Articular chondrocyte of knee joint (primary cell): ENCODE data around the gene PKLR. TPM values are rescaled to one million over a fixed set of nuclear protein-coding genes. Genes with fewer than 3 reads are reported as not detected.

Experiments
- total RNA-seq: library from RNA; depleted of rRNA; stranded (reverse); fragments of >200 nt; gene quantifications from 2 replicates; pipeline ENCODE4 v1.2.3, GENCODE V29; 2012

Gene PKLR
- 0.13 TPM in 1 of 2 replicates, not detected in the other for total RNA-seq

DNA sequence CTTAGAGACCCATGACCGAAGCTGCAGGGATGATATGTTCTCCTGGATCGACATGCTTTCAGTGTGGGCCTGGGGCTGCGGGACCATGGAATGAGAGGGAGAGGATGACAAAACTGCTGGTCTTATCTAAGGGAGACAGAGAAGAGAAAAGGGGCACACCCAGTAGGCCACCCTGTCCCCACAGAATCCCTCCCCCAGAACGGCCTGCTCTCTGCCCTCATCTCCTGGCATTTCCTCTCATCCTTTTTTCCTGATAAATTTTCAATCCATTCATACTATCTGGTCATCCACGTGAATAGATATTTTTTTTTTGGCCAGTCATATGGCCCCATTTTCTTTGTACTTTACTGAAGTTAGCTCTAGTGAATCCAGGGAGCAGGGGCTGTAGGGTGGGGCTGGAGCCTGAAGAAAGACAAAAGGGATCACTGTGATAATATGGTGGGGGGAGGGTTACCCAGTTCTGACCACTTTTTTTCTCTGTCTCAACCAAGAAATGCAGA lies at the start of gene PKLR:
PKLR (minus strand) TSS at position 97 of the 500 bp plus-strand sequence; CDS start at position 54, 43 bp downstream.

DNA sequence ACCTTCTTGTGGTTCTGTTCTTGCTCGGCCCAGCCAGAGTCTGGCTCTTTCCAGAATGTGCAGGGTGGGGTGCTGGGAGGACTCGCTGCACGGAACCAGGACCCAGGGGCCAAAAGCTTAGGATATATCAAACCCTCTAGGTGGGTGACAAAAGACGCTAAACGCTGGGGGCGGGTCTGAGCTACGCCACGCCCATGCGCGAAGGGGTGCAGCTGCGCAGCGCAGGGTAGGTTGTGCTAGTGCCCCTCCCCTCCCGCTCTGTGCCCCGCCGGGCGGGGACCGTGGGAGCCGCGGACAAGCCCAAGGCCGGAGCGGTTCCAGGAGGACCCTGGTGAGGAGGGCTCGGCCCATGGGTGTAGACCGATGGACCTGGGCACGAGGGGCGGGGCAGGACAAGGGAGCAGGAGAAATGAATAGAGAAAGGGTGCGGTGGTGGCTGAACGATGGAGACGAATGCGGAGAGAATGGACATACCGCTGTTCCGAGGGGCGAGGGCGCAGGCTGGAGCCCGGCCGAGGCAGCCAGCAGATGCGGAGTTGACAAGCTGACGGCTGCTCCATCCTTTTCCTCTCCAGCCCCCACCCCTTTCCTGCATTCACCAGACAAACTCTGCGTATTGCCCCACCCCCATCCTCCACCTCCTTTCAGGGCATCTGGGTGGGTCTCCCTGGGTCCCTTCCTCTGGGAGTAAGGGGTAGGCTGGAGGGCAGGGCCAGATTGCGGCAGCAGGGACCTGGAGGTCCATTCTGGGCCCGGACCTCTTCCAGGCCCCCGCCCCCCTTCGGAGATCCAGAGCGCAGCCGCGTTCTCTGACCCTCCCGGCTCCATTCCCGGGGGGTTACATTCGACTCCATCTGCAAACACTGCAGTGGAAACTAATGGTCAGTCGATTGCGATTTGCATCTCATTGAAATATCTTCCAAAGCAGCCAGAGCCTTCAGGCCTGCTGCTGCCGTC lies 19.7 kb upstream of the PKLR start, which contains the start of gene RUSC1:
RUSC1 (plus strand) TSS at position 234 of the 957 bp plus-strand sequence. CDS start 880 bp downstream, outside the sequence.

DNA sequence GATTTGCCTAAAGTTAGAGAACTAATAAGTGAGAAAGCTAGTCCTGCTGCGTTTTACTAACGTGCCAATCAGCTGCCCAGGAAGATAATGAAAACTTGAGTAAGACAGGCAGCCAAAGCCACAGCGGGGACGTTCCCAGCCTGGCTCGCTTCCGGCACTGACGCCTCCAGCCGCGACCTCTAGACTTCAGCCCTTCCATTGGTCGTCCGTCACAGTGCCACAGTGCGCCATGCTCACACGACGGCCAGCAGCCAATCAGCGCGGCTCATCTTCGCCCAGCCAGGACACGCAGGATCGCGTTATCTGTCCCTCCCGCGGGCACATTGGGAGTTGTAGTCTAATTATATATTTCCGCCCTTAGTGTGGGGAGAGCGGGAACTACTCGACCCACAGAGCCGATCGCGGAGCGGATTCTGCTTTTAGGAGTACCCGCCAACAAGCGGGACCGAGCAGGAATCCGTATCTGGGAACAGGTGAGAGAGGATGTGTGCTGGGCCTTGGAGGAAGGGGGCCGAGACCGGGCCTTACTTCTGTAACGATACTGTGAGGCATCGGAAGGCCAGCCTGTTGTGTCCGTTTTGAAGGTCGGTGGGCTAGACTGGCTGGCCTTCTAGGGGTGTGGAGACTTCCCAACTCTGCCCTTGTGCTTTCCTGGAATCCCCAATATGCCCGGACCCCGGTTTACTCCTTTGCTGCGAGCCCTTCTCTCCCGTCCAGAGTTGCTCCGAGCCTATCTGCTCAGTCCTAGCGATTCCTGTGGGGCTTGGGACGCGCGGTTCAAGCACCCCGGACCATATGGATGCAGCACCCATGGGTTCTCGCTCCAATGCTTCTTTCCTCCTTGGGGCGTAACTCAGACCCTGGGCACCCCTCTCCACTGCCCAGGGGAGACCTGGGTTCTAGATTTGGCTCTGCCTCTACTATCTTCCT lies 7.5 kb upstream of the PKLR start, which contains the start of gene FDPS:
FDPS (plus strand) TSS at position 374 of the 930 bp plus-strand sequence. CDS start 924 bp downstream, outside the sequence.

DNA sequence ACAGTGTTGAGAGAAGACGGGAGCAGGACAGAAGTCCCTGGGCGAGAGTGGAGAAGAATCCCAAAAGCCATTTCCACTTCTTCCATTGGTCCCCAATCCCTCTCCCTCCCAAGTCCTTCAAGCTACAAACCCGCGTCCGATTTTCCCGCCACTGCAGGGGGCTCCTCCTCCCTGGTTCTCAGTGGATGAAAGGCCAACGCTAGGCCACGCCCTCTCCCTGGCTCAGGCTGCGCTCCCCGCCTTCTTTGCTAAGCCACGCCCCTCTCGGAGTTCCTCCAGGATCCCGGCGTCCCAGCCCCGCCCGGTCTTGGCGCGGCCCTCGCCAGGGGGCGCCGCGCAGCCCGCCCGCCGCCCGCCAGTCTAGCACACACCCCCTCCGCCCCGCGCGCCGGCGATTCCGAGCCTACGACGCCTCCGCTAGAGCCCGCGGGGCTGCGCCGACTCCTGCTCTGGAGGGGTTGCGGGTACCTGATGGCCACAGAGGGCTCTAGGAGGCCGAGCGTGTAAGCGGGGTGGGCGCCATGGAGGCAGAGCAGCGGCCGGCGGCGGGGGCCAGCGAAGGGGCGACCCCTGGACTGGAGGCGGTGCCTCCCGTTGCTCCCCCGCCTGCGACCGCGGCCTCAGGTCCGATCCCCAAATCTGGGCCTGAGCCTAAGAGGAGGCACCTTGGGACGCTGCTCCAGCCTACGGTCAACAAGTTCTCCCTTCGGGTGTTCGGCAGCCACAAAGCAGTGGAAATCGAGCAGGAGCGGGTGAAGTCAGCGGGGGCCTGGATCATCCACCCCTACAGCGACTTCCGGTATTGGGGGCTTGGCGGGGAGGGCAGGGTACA lies 24.0 kb downstream of the PKLR start, which contains the start of gene HCN3:
HCN3 (plus strand) TSS at position 394 of the 832 bp plus-strand sequence; CDS start at position 522, 128 bp downstream.

DNA sequence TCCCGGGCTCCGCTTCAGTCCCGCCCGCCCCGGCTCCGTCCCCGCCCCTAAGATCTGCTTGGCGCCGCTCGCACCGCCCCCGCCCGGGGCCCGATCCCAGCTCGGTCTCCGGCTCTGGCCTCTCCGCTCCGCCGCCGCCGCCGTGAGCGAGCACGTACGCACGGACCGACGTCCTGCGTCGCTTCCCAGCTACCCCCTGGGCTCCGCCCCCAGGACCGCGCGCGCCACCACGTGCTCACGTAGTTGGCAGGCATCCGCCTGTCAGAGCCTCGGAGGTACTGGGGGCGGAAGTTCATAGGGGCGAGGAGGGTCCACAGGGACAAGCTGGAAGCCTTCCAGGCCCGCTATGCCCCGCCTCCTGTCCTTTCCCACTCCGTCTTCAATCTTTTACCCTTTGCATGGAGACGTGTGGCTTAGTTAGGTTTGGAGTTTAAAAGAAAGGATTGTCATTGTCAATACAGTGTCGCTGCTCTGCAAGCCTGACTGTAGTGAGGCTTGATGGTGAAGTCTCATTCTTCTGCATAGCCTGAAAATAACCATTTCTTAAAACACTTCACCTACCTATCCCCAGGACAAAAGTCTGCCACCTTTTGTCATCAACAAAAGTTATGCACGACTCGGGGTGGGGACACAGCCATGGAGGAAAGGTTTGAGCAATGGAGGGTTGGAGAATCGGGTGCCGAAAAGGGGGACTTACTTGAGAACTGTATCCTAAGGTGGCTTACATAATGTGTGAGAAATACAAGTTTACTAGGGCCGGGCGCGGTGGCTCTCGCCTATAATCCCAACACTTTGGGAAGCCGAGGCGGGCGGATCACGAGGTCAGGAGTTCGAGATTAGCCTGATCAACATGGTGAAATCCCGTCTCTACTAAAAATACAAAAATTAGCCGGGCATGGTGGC lies 27.6 kb downstream of the PKLR start, which contains the start of gene CLK2:
CLK2 (minus strand) TSS at position 162 of the 903 bp plus-strand sequence. CDS start 2,527 bp downstream, outside the sequence.

DNA sequence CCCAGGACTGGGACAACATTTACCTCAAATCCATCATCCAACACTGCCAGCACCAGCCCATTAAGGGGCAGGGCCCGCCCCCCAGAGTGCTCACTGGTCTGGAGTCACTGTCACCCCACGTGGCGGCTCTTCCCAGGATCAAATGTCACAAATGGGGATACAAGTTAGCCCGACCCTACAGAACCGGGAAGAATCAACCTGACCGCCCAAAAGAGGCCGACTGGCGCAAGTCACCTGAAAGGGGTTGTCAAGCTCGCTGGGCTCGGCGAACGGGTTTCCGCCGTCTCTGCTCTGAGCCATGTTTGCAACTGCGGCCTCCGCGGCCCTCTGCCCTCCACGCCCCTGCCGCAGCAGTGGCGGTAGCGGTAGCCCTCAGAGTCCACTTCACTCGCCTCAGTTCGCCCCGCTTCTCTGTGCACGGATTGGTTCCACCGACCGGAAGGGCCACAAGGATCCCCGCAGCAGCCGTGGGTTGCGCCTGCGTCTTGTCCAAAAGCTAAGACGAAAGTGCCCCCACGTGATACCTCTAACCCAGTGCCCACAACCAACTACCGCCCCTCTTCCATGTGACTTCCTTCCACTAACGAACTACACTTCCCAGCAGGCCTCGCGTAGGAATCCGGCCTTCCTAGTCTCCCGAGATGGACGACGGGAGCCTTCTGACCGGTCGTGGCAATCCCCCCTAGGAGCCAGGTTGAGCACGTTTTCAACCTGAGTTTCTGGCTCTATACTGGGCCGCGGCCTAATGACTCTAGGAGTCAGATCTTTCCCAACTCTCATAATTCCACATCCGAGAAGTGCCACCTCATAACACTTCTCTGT lies 39.2 kb downstream of the PKLR start, which contains the start of gene SCAMP3:
SCAMP3 (minus strand) TSS at position 509 of the 822 bp plus-strand sequence; CDS start at position 300, 209 bp downstream.

DNA sequence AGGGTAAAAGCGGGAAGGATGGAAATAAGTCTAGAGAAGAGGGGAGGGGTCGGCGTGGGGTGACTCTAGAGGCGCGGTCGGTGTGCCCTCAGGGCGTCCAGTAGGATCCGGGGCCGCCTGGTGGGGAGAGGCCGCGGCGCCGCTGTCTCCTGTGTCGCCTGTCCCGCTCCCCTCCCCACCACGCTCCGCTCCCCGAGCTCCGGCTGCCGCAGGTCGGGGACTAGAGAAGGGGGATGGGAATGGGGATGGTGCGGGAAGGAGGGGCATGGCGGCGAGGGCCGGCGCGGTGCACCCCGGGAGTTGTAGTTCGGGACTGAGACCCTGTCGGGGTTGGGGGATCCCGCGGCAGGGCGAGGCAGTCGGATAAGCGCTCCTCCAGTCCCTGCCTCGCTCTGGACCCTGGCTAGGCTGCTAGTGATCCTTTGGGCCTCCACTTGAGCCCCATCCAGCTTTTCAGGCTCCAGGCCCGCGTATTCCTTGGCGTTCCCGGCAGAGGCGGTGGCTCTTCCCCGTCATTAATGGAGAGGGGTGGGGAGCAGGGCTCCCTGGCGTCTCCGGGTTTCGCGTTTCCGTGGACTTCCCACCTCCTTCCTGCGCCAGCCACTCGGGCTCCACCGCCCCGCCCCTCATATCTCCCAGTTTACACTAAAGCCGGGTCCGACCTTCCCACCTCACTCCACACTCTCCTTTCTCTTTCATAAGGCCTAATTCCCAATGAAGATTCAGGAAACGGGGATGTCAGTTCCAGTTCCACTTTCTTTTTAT lies 45.8 kb downstream of the PKLR start, which contains the start of gene ENTREP3:
ENTREP3 (minus strand) TSS at position 241 of the 765 bp plus-strand sequence. CDS start 606 bp downstream, outside the sequence.

Other genes with a start within 250 kb of the PKLR start
- gene EFNA4, start 237.7 kb downstream of the PKLR start, total RNA-seq = 3.0 and 3.7 TPM in 2 replicates
- 0.65 and 1.6 TPM in 2 replicates for gene EFNA3, start 222.6 kb downstream of the PKLR start, total RNA-seq
- gene EFNA1, start 173.6 kb downstream of the PKLR start, total RNA-seq = 1.9 and 5.2 TPM in 2 replicates
- 37.9 and 46.4 TPM in 2 replicates for gene SLC50A1, start 165.6 kb downstream of the PKLR start, total RNA-seq
- gene DPM3, start 160.9 kb downstream of the PKLR start, total RNA-seq = 19.2 and 39.6 TPM in 2 replicates
- 96.1 and 111 TPM in 2 replicates for gene KRTCAP2, start 128.1 kb downstream of the PKLR start, total RNA-seq
- 2.0 and 3.5 TPM in 2 replicates for gene TRIM46, start 127.6 kb downstream of the PKLR start, total RNA-seq
- gene THBS3, start 93.5 kb downstream of the PKLR start, total RNA-seq = 47.7 and 72.1 TPM in 2 replicates
- 33.8 and 37.4 TPM in 2 replicates for gene MTX1, start 92.7 kb downstream of the PKLR start, total RNA-seq
- 4.2 and 6.4 TPM in 2 replicates for gene ENTREP3, start 46.0 kb downstream of the PKLR start, total RNA-seq
- gene SCAMP3, start 39.1 kb downstream of the PKLR start, total RNA-seq = 33.8 and 43.6 TPM in 2 replicates
- 26.0 and 27.6 TPM in 2 replicates for gene CLK2, start 27.9 kb downstream of the PKLR start, total RNA-seq
- gene HCN3, start 24.0 kb downstream of the PKLR start, total RNA-seq = 0.78 and 1.1 TPM in 2 replicates
- 93.6 and 110 TPM in 2 replicates for gene FDPS, start 7.4 kb upstream of the PKLR start, total RNA-seq
- gene RUSC1, start 19.5 kb upstream of the PKLR start, total RNA-seq = 14.9 and 15.2 TPM in 2 replicates